H1 (cell line): ENCODE measurements around the gene CAV3. TPM values are rescaled to one million over a fixed set of nuclear protein-coding genes. Genes with fewer than 3 reads are reported as not detected.

Source experiments
- CTCF ChIA-PET: fragments of 300-600 bp; sonication (Branson Sonifier 250); formaldehyde crosslinking; loops from one replicate; lab custom pipeline; 2021; ENCODE audit not compliant: partially characterized antibody; lab: Charles Lee
- POLR2A ChIA-PET: fragments of 300-600 bp; sonication (Branson Sonifier 250); formaldehyde crosslinking; loops from one replicate; lab custom pipeline; 2021; ENCODE audit warnings: inconsistent platforms; ENCODE audit not compliant: partially characterized antibody; lab: Charles Lee
- DNase-seq, 2 experiments: peaks; one replicate each; pipeline versions ENCODE4 v3.0.0 to v3.0.0-alpha.2; 2010 to 2022; ENCODE audit warnings: low spot score in 2 of 2, low read depth in 1 of 2, mixed read lengths in 1 of 2
- FAIRE-seq: peaks from 2 replicates; lab custom pipeline; 2011; peaks lifted over from hg19 to GRCh38; lab: Jason Lieb, UNC
- H2AFZ ChIP-seq: 2 replicates; pipeline ENCODE4 v1.8.1; 2012; ENCODE audit warnings: low read length, inconsistent platforms
- H2AK5ac ChIP-seq: 2 replicates; pipeline ENCODE4 v1.6.1; 2013; ENCODE audit warnings: low read depth, low read length
- H2BK120ac ChIP-seq: replicated peaks from 2 replicates; pipeline ENCODE3; 2013; ENCODE audit warnings: low read depth, low read length, inconsistent platforms
- H2BK12ac ChIP-seq: 2 replicates; pipeline ENCODE4 v1.6.1; 2013; ENCODE audit warnings: low read depth, low read length
- H2BK15ac ChIP-seq: 2 replicates; pipeline ENCODE4 v1.6.1; 2013; ENCODE audit warnings: low read length
- H2BK20ac ChIP-seq: 2 replicates; pipeline ENCODE4 v1.6.1; 2013; ENCODE audit warnings: low read length
- H2BK5ac ChIP-seq: 2 replicates; pipeline ENCODE4 v1.6.1; 2013; ENCODE audit warnings: low read depth, low read length
- H3K14ac ChIP-seq: 2 replicates; pipeline ENCODE4 v1.6.1; 2013; ENCODE audit warnings: inconsistent platforms; ENCODE audit not compliant: insufficient read length
- H3K18ac ChIP-seq: 2 replicates; pipeline ENCODE4 v1.6.1; 2013; ENCODE audit warnings: low read length; ENCODE audit errors: extremely low read depth
- H3K23ac ChIP-seq: 2 replicates; pipeline ENCODE4 v1.6.1; 2013; ENCODE audit warnings: inconsistent platforms; ENCODE audit not compliant: insufficient read length
- H3K23me2 ChIP-seq: 2 replicates; pipeline ENCODE4 v1.6.1; 2013; ENCODE audit warnings: low read depth, low read length
- H3K27ac ChIP-seq: 2 replicates; pipeline ENCODE4 v1.6.1; 2011; ENCODE audit warnings: low read depth, low read length, inconsistent platforms
- H3K27me3 ChIP-seq, 4 experiments: replicated peaks in 1 of 4; 1 replicate in 1 of 4; 2 replicates in 3 of 4; pipeline versions ENCODE4 v1.6.1 to v1.8.1; 2011 to 2013; ENCODE audit warnings: low read length in 3 of 4, mild to moderate bottlenecking in 3 of 4, inconsistent platforms in 2 of 4, mixed read lengths in 2 of 4, moderate library complexity in 1 of 4; ENCODE audit not compliant: control insufficient read depth in 3 of 4, insufficient read depth in 3 of 4; ENCODE audit errors: extremely low read depth in 1 of 4
- H3K36me3 ChIP-seq, 4 experiments: 2 replicates each; pipeline versions ENCODE4 v1.6.1 to v1.8.1; 2011 to 2013; ENCODE audit warnings: mild to moderate bottlenecking in 4 of 4, low read length in 3 of 4, moderate library complexity in 2 of 4, control low read depth in 1 of 4, inconsistent platforms in 1 of 4; ENCODE audit not compliant: insufficient read depth in 4 of 4, control insufficient read depth in 2 of 4
- H3K4ac ChIP-seq: replicated peaks from 2 replicates; pipeline ENCODE3; 2013; ENCODE audit warnings: low read length, low read depth, mixed read lengths, inconsistent platforms; ENCODE audit not compliant: insufficient read length
- H3K4me1 ChIP-seq, 4 experiments: replicated peaks in 1 of 4; 1 replicate in 1 of 4; 2 replicates in 3 of 4; pipeline versions ENCODE4 v1.6.1 to v1.8.1; 2011 to 2013; ENCODE audit warnings: low read length in 3 of 4, inconsistent platforms in 2 of 4, mixed read lengths in 1 of 4; ENCODE audit not compliant: insufficient read depth in 4 of 4, control insufficient read depth in 3 of 4
- H3K4me2 ChIP-seq, 2 experiments: 2 replicates each; pipeline versions ENCODE4 v1.6.1 to v1.8.1; 2011 to 2013; ENCODE audit warnings: low read depth in 2 of 2, low read length in 2 of 2, control low read depth in 1 of 2, inconsistent platforms in 1 of 2, mild to moderate bottlenecking in 1 of 2; ENCODE audit not compliant: insufficient read depth in 1 of 2
- H3K4me3 ChIP-seq, 4 experiments: fragments of 200-600, 300-600 bp in 1 of 4; sonication (generic), shearing (Covaris generic), sonication (Bioruptor Twin) in 1 of 4; 2 replicates each; pipeline versions ENCODE4 v1.5.1 to v1.8.1; 2011 to 2016; ENCODE audit warnings: low read length in 4 of 4, low read depth in 3 of 4, control low read depth in 2 of 4, inconsistent platforms in 2 of 4, mild to moderate bottlenecking in 2 of 4, mixed read lengths in 1 of 4, moderate library complexity in 1 of 4; ENCODE audit not compliant: insufficient read depth in 2 of 4; ENCODE audit errors: extremely low read depth in 1 of 4
- H3K56ac ChIP-seq: replicated peaks from 2 replicates; pipeline ENCODE3; 2013; ENCODE audit warnings: low read depth, mild to moderate bottlenecking, mixed read lengths, low read length, inconsistent platforms; ENCODE audit not compliant: insufficient read length
- H3K79me1 ChIP-seq: 2 replicates; pipeline ENCODE4 v1.6.1; 2013; ENCODE audit warnings: low read depth, low read length, control low read depth
- H3K79me2 ChIP-seq, 2 experiments: 2 replicates each; pipeline versions ENCODE4 v1.6.1 to v1.8.1; 2012 to 2013; ENCODE audit warnings: low read length in 2 of 2, mild to moderate bottlenecking in 2 of 2, inconsistent platforms in 1 of 2; ENCODE audit not compliant: insufficient read depth in 2 of 2, control insufficient read depth in 1 of 2
- H3K9ac ChIP-seq, 4 experiments: replicated peaks in 1 of 4; 1 replicate in 1 of 4; 2 replicates in 3 of 4; pipeline versions ENCODE4 v1.6.1 to v1.8.1; 2011 to 2013; ENCODE audit warnings: low read depth in 3 of 4, low read length in 3 of 4, control low read depth in 2 of 4, mild to moderate bottlenecking in 2 of 4, moderate library complexity in 2 of 4, inconsistent platforms in 1 of 4; ENCODE audit errors: extremely low read depth in 1 of 4
- H3K9me3 ChIP-seq, 2 experiments: 2 replicates each; pipeline versions ENCODE4 v1.6.1 to v1.8.1; 2012 to 2013; ENCODE audit warnings: mild to moderate bottlenecking in 2 of 2, moderate library complexity in 2 of 2, control low read depth in 1 of 2, inconsistent platforms in 1 of 2, low read depth in 1 of 2, low read length in 1 of 2, mixed read lengths in 1 of 2; ENCODE audit not compliant: insufficient read depth in 2 of 2
- H4K20me1 ChIP-seq, 2 experiments: replicated peaks in 1 of 2; 2 replicates each; pipeline versions ENCODE3 to v1.8.1; 2011 to 2013; ENCODE audit warnings: inconsistent platforms in 2 of 2, low read length in 2 of 2, mild to moderate bottlenecking in 1 of 2; ENCODE audit not compliant: insufficient read depth in 2 of 2, control insufficient read depth in 1 of 2
- H4K5ac ChIP-seq: 2 replicates; pipeline ENCODE4 v1.6.1; 2013; ENCODE audit warnings: low read length, low read depth, mixed read lengths, inconsistent platforms; ENCODE audit not compliant: insufficient read length
- H4K8ac ChIP-seq: 2 replicates; pipeline ENCODE4 v1.8.0; 2013; ENCODE audit warnings: mild to moderate bottlenecking, moderate library complexity, low read length, inconsistent platforms; ENCODE audit not compliant: insufficient read depth; ENCODE audit errors: extremely low read depth
- H4K91ac ChIP-seq: replicated peaks from 2 replicates; pipeline ENCODE3; 2013; ENCODE audit warnings: low read length, mixed read lengths, inconsistent platforms; ENCODE audit not compliant: insufficient read length
- BACH1 ChIP-seq: IDR thresholded peaks from 2 replicates; pipeline ENCODE4 v1.6.1; 2012; ENCODE audit warnings: low read length, improper control_type of control experiment
- BCL11A ChIP-seq, 2 experiments: IDR thresholded peaks; one replicate each; pipeline ENCODE4 v1.6.1; 2011; ENCODE audit warnings: low read depth in 2 of 2, low read length in 2 of 2, mild to moderate bottlenecking in 2 of 2
- CEBPB ChIP-seq: IDR thresholded peaks from 2 replicates; pipeline ENCODE4 v1.6.1; 2012; ENCODE audit warnings: low read depth, low read length
- CHD1 ChIP-seq: IDR thresholded peaks from 2 replicates; pipeline ENCODE4 v1.6.1; 2012; ENCODE audit warnings: low read depth, low read length, improper control_type of control experiment
- CHD2 ChIP-seq: IDR thresholded peaks from 2 replicates; pipeline ENCODE4 v1.6.1; 2012; ENCODE audit warnings: low read length, improper control_type of control experiment
- EGR1 ChIP-seq: IDR thresholded peaks from 2 replicates; pipeline ENCODE4 v1.6.1; 2011; ENCODE audit warnings: low read depth, low read length, borderline replicate concordance
- EP300 ChIP-seq, 2 experiments: IDR thresholded peaks; 1 replicate in 1 of 2; 2 replicates in 1 of 2; pipeline ENCODE4 v1.6.1; 2011 to 2012; ENCODE audit warnings: low read depth in 2 of 2, low read length in 2 of 2, mild to moderate bottlenecking in 2 of 2, borderline replicate concordance in 1 of 2, inconsistent platforms in 1 of 2, moderate library complexity in 1 of 2
- HDAC2 ChIP-seq, 2 experiments: fragments of 300-600 bp in 1 of 2; sonication (generic) in 1 of 2; IDR thresholded peaks; 2 replicates each; pipeline ENCODE4 v1.6.1; 2011 to 2012; ENCODE audit warnings: low read depth in 2 of 2, low read length in 2 of 2, mild to moderate bottlenecking in 2 of 2, moderate library complexity in 2 of 2, borderline replicate concordance in 1 of 2, inconsistent platforms in 1 of 2
- PHF8 ChIP-seq: fragments of 200-600 bp; sonication (generic); conservative IDR thresholded peaks from 2 replicates; pipeline ENCODE4 v1.7.1; 2012; ENCODE audit warnings: low read depth, mild to moderate bottlenecking, inconsistent platforms, low read length, moderate library complexity
- SIX5 ChIP-seq: IDR thresholded peaks from 2 replicates; pipeline ENCODE4 v1.6.1; 2011; ENCODE audit warnings: mild to moderate bottlenecking, low read depth, low read length
- SP4 ChIP-seq: IDR thresholded peaks from 2 replicates; pipeline ENCODE4 v1.6.1; 2012; ENCODE audit warnings: low read length, inconsistent platforms
- WGBS, 2 experiments: shearing (Covaris generic) in 1 of 2; methylation state at CpG; one replicate each; pipeline versions ENCODE4 v1.1.6 to v1.1.7; 2013 to 2015; ENCODE audit warnings: low lambda C conversion rate in 2 of 2, mixed read lengths in 2 of 2, inconsistent platforms in 1 of 2, low coverage in 1 of 2, missing lambda C conversion rate in 1 of 2; ENCODE audit not compliant: insufficient replicate concordance in 2 of 2, insufficient coverage in 1 of 2, insufficient read length in 1 of 2; ENCODE audit errors: extremely low coverage in 1 of 2, missing lambda C conversion rate in 1 of 2; 5-methylcytosine and 5-hydroxymethylcytosine counted together
- polyA plus RNA-seq, 7 experiments: library from polyadenylated mRNA; depleted of rRNA in 3 of 7; stranded (reverse) in 5 of 7; unstranded in 2 of 7; fragments of >200 nt in 5 of 7; fragments of 200-250 nt in 2 of 7; gene quantifications; 1 replicate in 5 of 7; 2 replicates in 1 of 7; 4 replicates in 1 of 7; pipeline versions ENCODE4 v1.2.1 to v1.2.3, GENCODE V29; 2011 to 2013; ENCODE audit warnings: missing spikeins in 2 of 7, mixed read lengths in 2 of 7
- total RNA-seq: library from RNA; stranded (reverse); fragmentation: NEBNext Ultra II Directional; extraction: Animal tissue kit (Norgen Biotek cat#: 25700); gene quantifications from 2 replicates; pipeline ENCODE4 v1.2.1, GENCODE V29; 2021
- TF ChIP-seq, protein P1 (sequence below), 3 experiments: IDR thresholded peaks; 1 replicate in 2 of 3; 2 replicates in 1 of 3; pipeline versions ENCODE4 v1.5.1 to v1.6.1; 2011; ENCODE audit warnings: low read length in 3 of 3, mild to moderate bottlenecking in 3 of 3, inconsistent platforms in 2 of 3, low read depth in 1 of 3, moderate library complexity in 1 of 3; ENCODE audit not compliant: insufficient read depth in 1 of 3; ENCODE audit errors: control extremely low read depth in 1 of 3

CAV3 gene
- total and polyA plus RNA-seq, 2 of the 8 experiments (the other 6 are each of a cell fraction or from before 2014, with no cell fraction given): not detected

DNA sequence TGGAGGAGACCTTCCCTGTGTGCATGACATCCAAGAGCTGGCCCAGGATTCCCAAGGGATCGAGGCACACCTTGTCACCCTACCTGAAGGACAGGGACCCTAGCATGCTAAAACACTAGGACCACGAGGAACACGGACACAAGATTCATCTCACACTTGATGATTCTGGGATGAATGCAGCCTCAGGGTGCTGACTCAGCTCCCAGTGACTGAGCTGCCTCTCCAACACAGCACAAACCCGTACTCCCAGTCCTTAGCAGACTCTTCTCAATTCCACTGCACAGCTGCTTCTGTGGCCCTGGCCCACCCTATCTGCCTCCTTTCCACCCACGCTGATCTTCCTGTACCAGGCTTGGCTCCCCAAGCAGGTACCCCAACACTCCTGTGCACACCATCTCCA, 44.9 kb downstream of the CAV3 start:
- H3K4me1 ChIP-seq: peaks cover 0 to 4% (median 0%) of the 10 kb centered on the region in 4 experiments; a peak in 1 of 7 replicates
- ChIA-PET POLR2A (no interaction called here), CTCF (interaction anchor here (0.9 to 1.8 kb wide), 5 partner anchors 9 to 115 kb away, joined by 3 to 8 read pairs (median 7); partner anchors contain the start of gene OXTR)
- no peak overlapping the region for H2BK120ac ChIP-seq
- no peak overlapping the region for H3K4me2 ChIP-seq
- no peaks in the 10 kb centered on the region for H3K23me2 ChIP-seq
- no peaks in the 10 kb centered on the region; the same call in 1 of the 2 replicates for H3K79me1 ChIP-seq
- WGBS, 2 experiments: 84% methylated on average over 5 of the region's 5 CpGs; no CpG with 5 or more reads in 1 of the 2 experiments
- no peak overlapping the region for H3K27ac ChIP-seq
- H2BK12ac ChIP-seq: no peak overlapping the region
- H3K9ac ChIP-seq: no peak overlapping the region
- no peaks in the 10 kb centered on the region for H3K36me3 ChIP-seq
- no peak overlapping the region for H2BK20ac ChIP-seq
- H4K5ac ChIP-seq: no peak overlapping the region
- no peak overlapping the region for H4K91ac ChIP-seq
- peaks cover 0 to 1% of the 10 kb centered on the region in 2 experiments for H4K20me1 ChIP-seq
- no peak overlapping the region for H4K8ac ChIP-seq
- DNase-seq (peak in 1 of 2 experiments; percentile 20), FAIRE-seq (no peak)
- no peak overlapping the region for H2BK15ac ChIP-seq
- H2AK5ac ChIP-seq: no peak overlapping the region
- no peak overlapping the region for H3K14ac ChIP-seq
- H3K79me2 ChIP-seq: no peaks in the 10 kb centered on the region
- H2AFZ ChIP-seq: no peak overlapping the region
- H3K27me3 ChIP-seq: peaks cover 0 to 1% (median 0%) of the 10 kb centered on the region in 4 experiments; a peak in 1 of 7 replicates
- H3K4ac ChIP-seq: no peak overlapping the region
- H3K23ac ChIP-seq: no peak overlapping the region
- H3K9me3 ChIP-seq: no peaks in the 10 kb centered on the region
- H2BK5ac ChIP-seq: no peak overlapping the region
- H3K4me3 ChIP-seq: no peak overlapping the region
- no peak overlapping the region for H3K56ac ChIP-seq
- no peak overlapping the region for H3K18ac ChIP-seq
- TF ChIP-seq BACH1 (no peak), CEBPB (no peak), PHF8 (no peak), SIX5 (no peak), HDAC2 (IDR thresholded peaks at IDR 0.05; ENCODE audit: borderline replicate concordance in 1 of 2, low read depth in 2 of 2, low read length in 2 of 2) (no peak), BCL11A (IDR thresholded peaks at IDR 0.05; ENCODE audit: low read depth in 2 of 2, low read length in 2 of 2) (no peak), CHD2 (no peak), SP4 (no peak), EGR1 (no peak), EP300 (IDR thresholded peaks at IDR 0.05; ENCODE audit: borderline replicate concordance in 1 of 2, low read depth in 2 of 2, low read length in 2 of 2) (no peak), CHD1 (no peak)
- TF ChIP-seq, protein P1, sequence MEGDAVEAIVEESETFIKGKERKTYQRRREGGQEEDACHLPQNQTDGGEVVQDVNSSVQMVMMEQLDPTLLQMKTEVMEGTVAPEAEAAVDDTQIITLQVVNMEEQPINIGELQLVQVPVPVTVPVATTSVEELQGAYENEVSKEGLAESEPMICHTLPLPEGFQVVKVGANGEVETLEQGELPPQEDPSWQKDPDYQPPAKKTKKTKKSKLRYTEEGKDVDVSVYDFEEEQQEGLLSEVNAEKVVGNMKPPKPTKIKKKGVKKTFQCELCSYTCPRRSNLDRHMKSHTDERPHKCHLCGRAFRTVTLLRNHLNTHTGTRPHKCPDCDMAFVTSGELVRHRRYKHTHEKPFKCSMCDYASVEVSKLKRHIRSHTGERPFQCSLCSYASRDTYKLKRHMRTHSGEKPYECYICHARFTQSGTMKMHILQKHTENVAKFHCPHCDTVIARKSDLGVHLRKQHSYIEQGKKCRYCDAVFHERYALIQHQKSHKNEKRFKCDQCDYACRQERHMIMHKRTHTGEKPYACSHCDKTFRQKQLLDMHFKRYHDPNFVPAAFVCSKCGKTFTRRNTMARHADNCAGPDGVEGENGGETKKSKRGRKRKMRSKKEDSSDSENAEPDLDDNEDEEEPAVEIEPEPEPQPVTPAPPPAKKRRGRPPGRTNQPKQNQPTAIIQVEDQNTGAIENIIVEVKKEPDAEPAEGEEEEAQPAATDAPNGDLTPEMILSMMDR (IDR thresholded peaks at IDR 0.05; ENCODE audit: control extremely low read depth in 1 of 3, insufficient read depth in 1 of 3, low read depth in 1 of 3, low read length in 3 of 3): no peak
